HG02623 (cell line): ENCODE data around the gene CBX2.

ENCODE experiments used
- ATAC-seq: cut with Tn5 transposase; IDR thresholded peaks from one replicate; pipeline ENCODE4 v1.9.1; 2021; ENCODE audit warnings: moderate library complexity; ENCODE audit not compliant: unreplicated experiment

The CBX2 gene

DNA sequence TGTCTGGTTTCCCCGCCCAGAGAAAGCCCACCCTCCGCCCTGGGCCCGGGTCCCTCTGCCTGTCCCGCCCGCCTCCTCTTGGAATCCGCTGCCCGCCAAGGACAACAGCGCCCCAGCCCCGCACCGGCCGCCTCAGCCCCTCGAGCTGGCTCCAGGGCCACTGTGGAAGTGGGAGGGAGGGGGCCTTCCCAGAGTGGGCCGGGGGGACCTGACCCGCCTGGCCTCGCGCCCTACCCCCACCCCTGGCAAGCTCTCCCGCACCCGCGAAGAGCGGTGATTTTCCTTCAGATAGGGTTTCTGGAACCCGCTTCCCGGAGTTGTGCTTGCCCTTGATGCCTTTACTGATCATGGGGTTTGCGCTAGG, 21.2 kb downstream of the CBX2 start:
- no peak for ATAC-seq

GRCh38 chr17:79799538-79800324, 21.8 kb downstream of the CBX2 start:
- ATAC-seq: no peak

- no peak for ATAC-seq
Observed at GRCh38 chr17:79800325-79801155, 22.6 kb downstream of the CBX2 start.

DNA sequence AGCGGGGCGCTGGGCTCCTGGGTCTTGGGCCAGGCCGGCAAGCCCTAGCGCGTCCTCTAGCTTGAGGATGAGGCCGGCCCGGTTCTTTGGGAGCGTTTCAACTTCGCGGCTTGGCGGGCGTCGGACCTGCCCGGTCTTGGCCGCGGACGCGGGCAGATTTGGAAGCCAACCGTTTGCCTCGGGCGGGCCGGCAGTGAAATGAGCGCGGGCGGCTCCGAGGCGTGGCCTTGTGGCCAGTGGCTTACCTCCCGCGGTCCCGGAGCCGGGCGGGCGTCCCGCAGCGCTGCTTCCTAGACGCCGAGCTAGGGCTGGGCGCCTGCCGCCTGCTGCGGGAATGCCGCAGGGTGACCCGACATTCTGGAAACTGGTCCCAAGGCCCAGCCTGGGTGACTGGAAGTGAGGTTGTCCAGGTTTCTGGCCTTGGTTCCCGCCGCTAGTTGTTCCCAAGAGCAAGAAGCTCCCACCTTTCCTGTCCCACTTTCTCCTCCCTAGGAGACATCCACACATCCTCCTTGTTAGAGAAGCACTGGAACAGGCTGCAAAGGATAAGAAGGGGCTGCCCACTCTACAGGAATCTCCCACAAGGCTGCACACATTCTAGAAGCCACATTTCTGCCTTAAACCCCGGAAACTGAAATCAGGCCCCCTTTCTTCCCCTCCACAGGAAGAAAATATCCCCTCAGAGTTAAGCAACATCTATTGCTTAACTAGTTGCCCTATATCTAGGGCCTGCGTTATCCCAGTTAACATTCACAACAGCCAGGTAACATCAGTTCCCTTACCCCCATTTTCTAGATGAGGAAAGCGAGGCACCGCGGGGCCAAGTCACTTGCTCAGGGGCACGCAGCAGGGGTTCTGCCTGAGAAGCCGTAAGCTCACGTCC, 23.4 kb downstream of the CBX2 start:
- ATAC-seq: no peak

GRCh38 chr17:79802039-79802735, 24.2 kb downstream of the CBX2 start:
- no peak for ATAC-seq

DNA sequence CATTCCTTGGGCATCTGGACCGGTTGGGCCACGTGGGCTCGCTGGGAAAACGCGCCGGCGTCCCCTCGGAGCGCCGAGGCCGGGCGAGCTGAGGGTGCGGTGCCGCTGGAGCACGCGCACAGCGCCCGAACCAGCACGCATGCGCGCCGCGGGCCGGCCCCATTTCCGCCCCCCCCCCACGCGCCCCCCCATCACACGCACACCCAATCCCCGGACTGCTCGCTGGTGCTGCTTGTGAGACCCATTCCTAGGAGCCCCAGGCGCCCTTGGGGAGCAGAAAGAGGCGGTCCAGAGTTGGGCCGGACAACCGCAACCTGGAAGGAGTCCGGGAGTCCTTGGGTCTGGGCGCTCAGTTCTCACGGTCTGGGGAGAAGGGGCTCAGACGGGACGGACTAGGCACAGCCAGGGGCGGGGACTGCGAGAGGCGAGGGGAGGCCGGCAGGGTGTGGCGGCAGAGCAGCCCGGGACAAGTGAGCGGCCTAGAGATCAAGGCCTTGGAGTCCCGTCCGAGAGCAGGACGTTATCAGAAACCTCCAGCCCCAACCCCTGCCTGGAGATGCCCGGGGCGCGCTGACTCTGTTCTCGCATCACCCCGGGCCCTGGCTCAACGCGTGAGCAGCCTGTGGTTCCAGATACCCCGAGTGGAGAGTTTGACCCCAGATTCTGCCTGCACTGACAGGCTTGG, 24.9 kb downstream of the CBX2 start:
- no peak for ATAC-seq

GRCh38 chr17:79803421-79803996, 25.6 kb downstream of the CBX2 start:
- ATAC-seq: no peak

GRCh38 chr17:79803997-79804855, 26.3 kb downstream of the CBX2 start:
- ATAC-seq: no peak

DNA sequence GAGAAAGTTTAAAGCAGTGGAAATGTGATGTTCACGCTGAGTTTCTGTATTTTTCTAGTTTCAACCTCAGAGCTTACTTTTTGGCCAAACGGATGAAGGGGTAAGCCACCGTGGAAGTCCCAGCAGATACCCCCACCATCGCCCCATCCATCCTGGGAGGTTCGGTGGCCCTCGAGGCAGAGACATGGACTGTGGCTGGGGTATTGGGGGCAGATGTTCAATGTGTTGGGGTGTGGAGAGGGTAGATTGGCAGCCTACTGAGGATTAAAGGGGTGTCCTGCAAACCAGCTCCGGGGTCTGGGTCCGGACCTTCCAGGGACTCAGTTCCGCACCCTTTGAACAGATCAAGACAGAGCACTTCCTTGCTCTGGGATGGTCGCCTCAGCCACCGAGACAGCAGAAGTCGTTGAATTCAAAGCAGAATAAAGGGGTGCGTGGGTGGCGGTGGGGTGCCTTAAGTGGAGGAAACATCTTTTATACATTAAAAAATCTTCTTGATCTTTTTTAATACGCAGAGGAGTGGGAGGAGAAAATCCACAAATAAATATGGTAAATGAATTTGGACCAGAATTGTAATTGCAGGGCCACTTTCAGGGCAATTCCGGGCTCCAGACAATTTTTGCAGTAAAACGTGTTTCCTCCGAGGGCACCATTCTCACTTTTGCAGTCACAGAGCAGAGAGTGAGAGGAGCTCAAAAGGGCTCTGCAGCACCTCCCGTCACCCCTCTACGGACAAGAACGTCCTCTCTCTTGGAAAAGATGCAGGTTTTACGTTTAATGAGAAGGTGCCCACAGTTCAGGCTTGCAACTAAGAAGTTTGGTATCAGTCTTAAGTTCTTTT, 27.1 kb downstream of the CBX2 start:
- ATAC-seq: no peak

GRCh38 chr17:79806446-79806760, 28.5 kb downstream of the CBX2 start:
- ATAC-seq: no peak

- ATAC-seq: no peak
Observed at GRCh38 chr17:79806863-79807720, 29.1 kb downstream of the CBX2 start.

GRCh38 chr17:79808763-79809529, 31.0 kb downstream of the CBX2 start:
- no peak for ATAC-seq

DNA sequence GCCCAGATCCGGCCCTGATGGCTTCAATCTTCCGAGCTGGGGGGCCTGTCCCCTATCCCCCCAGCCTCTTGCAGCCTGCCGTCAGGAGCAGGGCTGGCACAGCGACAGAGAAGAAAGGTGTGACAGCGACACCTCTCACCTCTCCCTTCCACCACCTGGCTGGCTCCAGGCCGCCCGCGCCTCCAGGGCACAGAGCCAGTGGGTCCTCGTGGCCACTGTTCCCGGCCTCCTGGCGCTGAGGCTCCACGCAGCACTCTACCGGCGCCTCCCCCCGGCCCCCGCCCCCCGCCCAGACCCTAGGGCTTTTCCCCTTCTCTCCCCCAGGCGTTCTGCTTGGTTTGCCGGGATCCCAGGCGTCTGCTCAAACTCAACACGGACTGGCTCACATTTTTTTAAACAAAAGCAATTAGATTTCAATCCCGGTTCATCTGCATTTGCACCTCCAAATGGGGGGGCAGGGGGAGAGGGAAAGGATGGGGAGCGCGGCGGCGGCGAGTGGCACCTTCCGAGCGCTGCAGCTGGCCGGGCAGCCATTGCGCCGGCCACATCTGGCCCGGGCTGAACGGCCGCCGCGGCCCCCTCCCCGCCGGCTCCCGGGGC, 31.7 kb downstream of the CBX2 start:
- ATAC-seq: no peak

- ATAC-seq: peak; percentile 47
Observed at GRCh38 chr17:79810130-79811010, 32.4 kb downstream of the CBX2 start.
